GM12864 (cell line): ENCODE results near the gene SUSD4.

Source experiments
- DNase-seq: peaks from one replicate; pipeline ENCODE4 v3.0.0-alpha.2; 2011; ENCODE audit warnings: low read depth
- H3K4me3 ChIP-seq: 2 replicates; pipeline ENCODE4 v1.5.1; 2011; ENCODE audit warnings: mild to moderate bottlenecking, low read depth, low read length, control low read depth
- TF ChIP-seq, protein P1 (sequence below): IDR thresholded peaks from 2 replicates; pipeline ENCODE4 v1.5.1; 2011; ENCODE audit warnings: low read depth, mild to moderate bottlenecking, moderate library complexity, low read length, control low read depth, inconsistent platforms; ENCODE audit errors: missing control alignments

The SUSD4 gene

DNA sequence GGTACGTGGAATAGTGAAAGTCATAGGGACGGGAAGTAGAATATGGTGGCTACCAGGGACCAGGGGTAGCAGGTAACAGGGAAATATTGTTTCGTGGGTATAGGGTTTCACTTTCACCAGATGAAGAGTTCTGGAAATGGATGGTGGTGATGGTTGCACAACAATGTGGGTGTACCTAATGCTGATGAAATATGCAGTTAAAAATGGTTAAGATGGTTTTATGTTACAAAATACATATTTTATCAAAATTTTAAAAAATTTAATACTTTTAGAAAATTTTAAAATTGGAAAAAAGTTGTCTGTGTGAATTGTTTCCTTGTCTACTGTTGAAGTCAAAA lies 165.4 kb downstream of the SUSD4 start:
- H3K4me3 ChIP-seq: no peak overlapping the region
- DNase-seq: no peak
- TF ChIP-seq, protein P1, sequence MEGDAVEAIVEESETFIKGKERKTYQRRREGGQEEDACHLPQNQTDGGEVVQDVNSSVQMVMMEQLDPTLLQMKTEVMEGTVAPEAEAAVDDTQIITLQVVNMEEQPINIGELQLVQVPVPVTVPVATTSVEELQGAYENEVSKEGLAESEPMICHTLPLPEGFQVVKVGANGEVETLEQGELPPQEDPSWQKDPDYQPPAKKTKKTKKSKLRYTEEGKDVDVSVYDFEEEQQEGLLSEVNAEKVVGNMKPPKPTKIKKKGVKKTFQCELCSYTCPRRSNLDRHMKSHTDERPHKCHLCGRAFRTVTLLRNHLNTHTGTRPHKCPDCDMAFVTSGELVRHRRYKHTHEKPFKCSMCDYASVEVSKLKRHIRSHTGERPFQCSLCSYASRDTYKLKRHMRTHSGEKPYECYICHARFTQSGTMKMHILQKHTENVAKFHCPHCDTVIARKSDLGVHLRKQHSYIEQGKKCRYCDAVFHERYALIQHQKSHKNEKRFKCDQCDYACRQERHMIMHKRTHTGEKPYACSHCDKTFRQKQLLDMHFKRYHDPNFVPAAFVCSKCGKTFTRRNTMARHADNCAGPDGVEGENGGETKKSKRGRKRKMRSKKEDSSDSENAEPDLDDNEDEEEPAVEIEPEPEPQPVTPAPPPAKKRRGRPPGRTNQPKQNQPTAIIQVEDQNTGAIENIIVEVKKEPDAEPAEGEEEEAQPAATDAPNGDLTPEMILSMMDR: no peak

DNA sequence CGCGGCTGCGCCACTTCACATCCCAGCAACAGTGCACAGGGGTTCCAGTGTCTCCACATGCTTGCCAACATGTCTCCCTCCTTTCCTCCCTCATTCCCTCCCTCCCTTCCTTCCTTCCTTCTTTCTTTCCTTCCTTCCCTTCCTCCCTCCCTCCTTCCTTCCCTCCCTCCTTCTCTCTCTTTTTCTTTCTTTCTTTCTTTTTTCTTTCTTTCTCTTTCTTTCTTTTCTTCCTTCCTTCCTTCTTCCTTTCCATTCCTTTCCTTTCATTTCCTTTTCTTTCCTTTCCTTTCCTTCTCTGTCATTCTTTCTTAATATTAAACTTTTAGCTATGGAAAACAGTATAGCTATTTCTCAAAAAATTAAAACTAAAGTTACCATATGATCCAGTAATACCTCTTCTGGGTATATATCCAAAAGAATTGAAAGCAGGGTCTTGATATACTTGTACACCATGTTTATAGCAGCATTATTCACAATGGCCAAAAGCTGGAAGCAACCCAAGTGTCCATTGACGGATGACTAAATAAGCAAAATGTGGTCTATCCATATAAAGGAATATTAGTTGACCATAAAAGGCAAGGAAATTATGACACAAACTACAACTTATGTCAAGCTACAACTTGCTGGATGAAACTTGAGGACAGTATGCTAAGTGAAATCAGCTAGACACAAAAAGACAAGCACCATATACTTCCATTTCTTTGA lies 165.9 kb downstream of the SUSD4 start:
- TF ChIP-seq, protein P1: no peak
- no peak for DNase-seq
- no peak overlapping the region for H3K4me3 ChIP-seq

DNA sequence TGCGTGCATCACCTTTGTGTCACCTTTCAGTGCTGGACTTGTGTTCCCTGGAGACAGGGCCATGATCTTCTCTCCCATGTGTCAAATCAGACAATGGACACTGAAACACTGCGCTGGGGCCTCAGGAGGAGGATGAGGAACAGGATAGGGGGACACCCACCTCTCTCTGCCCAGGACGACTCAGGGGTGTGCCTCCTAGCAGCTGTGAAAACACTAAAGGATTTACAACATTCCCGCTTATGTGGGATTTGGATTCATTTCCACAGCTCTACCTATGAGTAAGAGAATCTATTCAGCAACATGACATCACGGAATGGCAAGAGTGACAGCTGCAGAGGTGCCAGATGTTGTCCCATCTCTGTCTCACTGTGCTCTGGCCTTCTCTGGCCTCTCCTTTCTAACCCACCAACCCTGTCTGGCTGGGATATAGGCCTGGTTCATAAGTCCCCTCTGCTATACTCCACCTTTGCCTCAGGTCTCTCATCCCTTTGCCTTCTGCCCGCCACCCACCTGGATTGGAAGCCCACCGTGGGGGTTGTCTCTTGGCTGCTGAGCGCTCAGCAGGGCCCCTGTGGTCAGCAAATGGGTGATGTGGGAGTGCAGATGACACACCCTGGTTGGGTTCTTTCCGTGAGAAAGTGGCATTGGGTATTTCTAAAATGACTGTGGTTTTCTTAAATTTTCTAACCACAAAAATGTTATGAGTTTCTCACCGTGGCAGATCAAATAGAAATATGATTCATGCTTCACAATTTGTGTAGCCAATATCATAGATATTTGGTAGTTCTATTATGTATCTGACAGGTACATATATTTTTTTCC lies 173.9 kb downstream of the SUSD4 start:
- TF ChIP-seq, protein P1: no peak
- no peak overlapping the region for H3K4me3 ChIP-seq
- no peak for DNase-seq

DNA sequence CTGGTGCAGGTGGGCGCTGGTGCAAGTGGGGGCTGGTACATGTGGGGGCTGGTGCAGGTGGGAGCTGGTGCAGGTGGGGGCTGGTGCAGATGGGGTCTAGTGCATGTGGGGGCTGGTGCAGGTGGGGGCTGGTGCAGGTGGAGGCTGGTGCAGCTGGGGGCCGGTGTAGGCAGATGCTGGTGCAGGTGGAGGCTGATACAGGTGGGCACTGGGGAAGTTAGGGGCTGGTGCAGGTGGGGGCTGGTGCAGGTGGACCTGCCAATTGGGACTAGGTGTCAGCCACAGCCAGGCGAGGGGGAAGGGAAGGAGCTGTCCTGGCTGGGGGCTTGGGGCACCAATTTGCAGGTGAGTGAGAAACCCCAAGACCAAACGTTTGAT lies 174.5 kb downstream of the SUSD4 start:
- no peak overlapping the region for H3K4me3 ChIP-seq
- TF ChIP-seq, protein P1: no peak
- DNase-seq: no peak

DNA sequence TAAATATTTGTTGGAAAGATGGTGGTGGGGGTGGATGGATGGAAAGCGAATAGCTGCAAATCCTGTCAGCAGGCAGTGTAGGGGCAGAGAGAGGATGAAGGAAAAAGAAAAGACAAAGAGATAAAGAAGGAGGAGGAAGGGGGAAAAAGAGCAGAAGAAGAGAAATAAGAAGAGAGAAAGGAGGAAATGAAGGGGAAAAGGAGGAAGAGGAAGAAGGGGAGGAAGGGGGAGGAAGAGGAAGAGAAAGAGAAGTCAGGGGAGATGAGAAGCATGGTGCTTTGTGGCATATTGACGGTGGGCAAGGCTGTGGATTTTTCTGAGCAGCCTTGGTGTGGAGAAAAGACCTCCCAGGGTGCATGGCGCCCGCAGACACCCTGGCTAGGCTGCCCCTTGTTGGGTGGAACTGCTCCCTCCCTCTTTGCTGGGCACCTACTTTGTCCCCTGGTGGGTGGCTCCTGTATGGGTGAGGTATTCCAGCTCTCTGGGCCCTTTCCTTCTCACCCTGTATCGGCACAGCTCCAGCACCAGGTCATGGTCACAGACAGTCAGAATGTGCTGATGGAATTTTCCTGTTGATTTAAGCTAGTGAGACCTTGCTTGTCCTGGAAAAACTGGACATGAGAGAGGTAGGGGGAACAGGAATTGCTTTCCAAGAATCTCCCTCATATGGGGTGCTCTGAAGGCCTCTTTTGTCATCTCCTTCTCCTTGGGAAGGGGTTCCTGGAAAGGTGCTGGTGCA lies 175.2 kb downstream of the SUSD4 start:
- DNase-seq: no peak
- TF ChIP-seq, protein P1: no peak
- no peak overlapping the region for H3K4me3 ChIP-seq

DNA sequence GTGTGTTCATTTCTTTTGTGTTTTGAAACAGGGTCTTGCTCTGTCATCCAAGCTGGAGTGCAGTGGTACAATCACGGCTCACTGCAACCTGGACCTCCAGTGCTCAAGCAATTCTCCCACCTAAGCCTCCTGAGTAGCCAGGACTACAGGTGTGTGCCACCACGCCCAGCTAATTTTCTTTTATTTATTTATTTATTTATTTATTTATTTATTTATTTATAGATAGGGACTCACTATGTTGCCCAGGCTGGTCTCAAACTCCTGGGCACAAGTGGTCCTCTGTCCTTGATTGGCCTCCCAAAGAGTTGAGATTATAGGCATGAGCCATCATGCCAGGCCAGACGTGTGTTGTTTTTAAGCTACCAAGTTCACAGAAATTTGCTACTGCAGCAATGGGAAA lies 177.2 kb downstream of the SUSD4 start:
- TF ChIP-seq, protein P1: no peak
- H3K4me3 ChIP-seq: no peak overlapping the region
- no peak for DNase-seq
